ENCODE results near the gene WDR33. TPM values are rescaled to one million over a fixed set of nuclear protein-coding genes. Genes with fewer than 3 reads are reported as not detected.

The WDR33 gene
- total and polyA plus RNA-seq, 2 of the 4 experiments (the other 2 are of a cell fraction) = 19.6 to 41.2 TPM

GRCh38 chr2:127829845-127830246 lies 18.9 kb upstream of the WDR33 start:
- H3K4me2 ChIP-seq (ENCODE audit: low read depth, low read length) = no peak overlapping the region

More at GRCh38 chr2:127829845-127830246, 18.9 kb upstream of the WDR33 start:
- H3K9me1 ChIP-seq (ENCODE audit: insufficient read depth, low read length) = no peaks in the 10 kb centered on the region
- no peak overlapping the region for H2BK20ac ChIP-seq (ENCODE audit: low read depth, low read length)
- H4K8ac ChIP-seq (ENCODE audit: low read depth in 2 of 2, low read length in 2 of 2) = no peak overlapping the region
- H2AK9ac ChIP-seq (replicated peaks; ENCODE audit: low read depth, low read length, poor library complexity) = no peak overlapping the region
- H3K23ac ChIP-seq (ENCODE audit: low read depth, low read length) = no peak overlapping the region
- H3K4ac ChIP-seq (ENCODE audit: low read depth, low read length) = no peak overlapping the region
- H4K20me1 ChIP-seq (ENCODE audit: insufficient read depth, low read length) = no peaks in the 10 kb centered on the region
- dilution Hi-C loops (cut with HindIII; ENCODE audit: low sequenced_read_pairs, unreplicated experiment) (no loop called here), intact Hi-C loops (cut with micrococcal nuclease) (no loop called here), in situ Hi-C loops (cut with MboI; ENCODE audit: low sequenced_read_pairs) (no loop called here)
- H3K18ac ChIP-seq (ENCODE audit: low read depth, low read length) = no peak overlapping the region
- H3K27ac ChIP-seq (ENCODE audit: insufficient read depth, low read length) = no peak overlapping the region
- no peak overlapping the region for H4K5ac ChIP-seq (ENCODE audit: low read depth, low read length)
- peaks cover 5% of the 10 kb centered on the region; the same call in 1 of the 2 replicates for H3K9me3 ChIP-seq (ENCODE audit: control insufficient read depth, insufficient read depth, low read length)
- H3K79me1 ChIP-seq (ENCODE audit: low read depth in 1 of 2, low read length in 2 of 2) = no peaks in the 10 kb centered on the region
- no peak overlapping the region for H3K56ac ChIP-seq (ENCODE audit: extremely low read depth, insufficient read depth, low read length)
- no peak overlapping the region for H2BK5ac ChIP-seq (ENCODE audit: low read depth, low read length, poor library complexity, severe bottlenecking)
- BruUV-seq (replicated peaks) = no TSS peak
- no CpG with 5 or more reads among the region's 5 CpGs for WGBS, 2 experiments (ENCODE audit: extremely low coverage in 2 of 2, insufficient read length in 1 of 2)
- H2AFZ ChIP-seq (replicated peaks; ENCODE audit: low read length, poor library complexity) = no peak overlapping the region
- DNase-seq (no peak), ATAC-seq (ENCODE audit: low read depth) (no peak)
- H3K14ac ChIP-seq (replicated peaks; ENCODE audit: low read depth, low read length) = no peak overlapping the region
- no peak overlapping the region for H2AK5ac ChIP-seq (ENCODE audit: low read depth, low read length)
- no peak overlapping the region for H2BK15ac ChIP-seq (ENCODE audit: low read depth, low read length)
- no peaks in the 10 kb centered on the region; the same call in 1 of the 2 replicates for H3K27me3 ChIP-seq (ENCODE audit: control insufficient read depth, insufficient read depth, low read length)
- H3K4me3 ChIP-seq (ENCODE audit: insufficient read depth, low read depth, low read length) = no peak overlapping the region
- no peaks in the 10 kb centered on the region for H3K4me1 ChIP-seq (ENCODE audit: control insufficient read depth, insufficient read depth, low read length)
- H3K9ac ChIP-seq (ENCODE audit: low read depth, low read length) = no peak overlapping the region
- H2BK120ac ChIP-seq (ENCODE audit: low read depth, low read length) = no peak overlapping the region
- no peak for TF ChIP-seq MXI1 (IDR thresholded peaks at IDR 0.05; ENCODE audit: borderline replicate concordance, low read depth, low read length)
- no peak for TF ChIP-seq BHLHE40 (IDR thresholded peaks at IDR 0.05; ENCODE audit: low read depth, low read length)
- TF ChIP-seq RAD21 (IDR thresholded peaks at IDR 0.05; ENCODE audit: low read length) = no peak
- TF ChIP-seq RFX5 (IDR thresholded peaks at IDR 0.05; ENCODE audit: low read depth, low read length) = no peak
- TF ChIP-seq CTCF (conservative IDR thresholded peaks at IDR 0.05; ENCODE audit: low read depth, low read length) = no peak
- no peak for TF ChIP-seq SMC3 (IDR thresholded peaks at IDR 0.05; ENCODE audit: low read depth, low read length)
- no peak for TF ChIP-seq RCOR1 (IDR thresholded peaks at IDR 0.05; ENCODE audit: insufficient replicate concordance, low read length)
- no peak for TF ChIP-seq MAFK (IDR thresholded peaks at IDR 0.05; ENCODE audit: low read depth, low read length)
- TF ChIP-seq MAZ (IDR thresholded peaks at IDR 0.05; ENCODE audit: borderline replicate concordance, low read depth, low read length) = no peak
- TF ChIP-seq FOS (IDR thresholded peaks at IDR 0.05; ENCODE audit: low read depth, low read length) = no peak
- no peak for TF ChIP-seq POLR2A (IDR thresholded peaks at IDR 0.05; ENCODE audit: low read depth, low read length)
- no peak for TF ChIP-seq NFE2L2 (IDR thresholded peaks at IDR 0.05; ENCODE audit: low read depth, low read length)
- TF ChIP-seq USF2 (IDR thresholded peaks at IDR 0.05; ENCODE audit: low read depth, low read length) = no peak
- TF ChIP-seq CHD1 (IDR thresholded peaks at IDR 0.05; ENCODE audit: low read depth, low read length) = no peak
- H4K91ac ChIP-seq (ENCODE audit: insufficient read depth, low read depth, low read length) = no peak overlapping the region
- POLR2A ChIA-PET (ENCODE audit: unreplicated experiment) = no interaction called here
- H3K36me3 ChIP-seq (ENCODE audit: control insufficient read depth, insufficient read depth, low read length) = no peaks in the 10 kb centered on the region
- CTCF ChIA-PET = no interaction called here
